ENCODE measurements around the gene VWA8. TPM values are rescaled to one million over a fixed set of nuclear protein-coding genes. Genes with fewer than 3 reads are reported as not detected.
"Not testable (repeated sequence)": the region's sequence is repeated elsewhere in the genome, so short reads cannot be mapped to it uniquely, and the experiment has no call there.

VWA8 gene
- total RNA-seq, 1 donor from 2014 or later: 37.1 TPM

- not testable (repeated sequence) for DNase-seq (ENCODE audit: low spot score)
Measured at GRCh38 chr13:41647699-41648313, 313.1 kb downstream of the VWA8 start.

GRCh38 chr13:41645331-41645730 is 315.6 kb downstream of the VWA8 start:
- no peak for DNase-seq (ENCODE audit: low spot score)

GRCh38 chr13:41644742-41645141 is 316.2 kb downstream of the VWA8 start:
- DNase-seq (ENCODE audit: low spot score): no peak

GRCh38 chr13:41643507-41643906 is 317.4 kb downstream of the VWA8 start:
- no peak for DNase-seq (ENCODE audit: low spot score)

DNA sequence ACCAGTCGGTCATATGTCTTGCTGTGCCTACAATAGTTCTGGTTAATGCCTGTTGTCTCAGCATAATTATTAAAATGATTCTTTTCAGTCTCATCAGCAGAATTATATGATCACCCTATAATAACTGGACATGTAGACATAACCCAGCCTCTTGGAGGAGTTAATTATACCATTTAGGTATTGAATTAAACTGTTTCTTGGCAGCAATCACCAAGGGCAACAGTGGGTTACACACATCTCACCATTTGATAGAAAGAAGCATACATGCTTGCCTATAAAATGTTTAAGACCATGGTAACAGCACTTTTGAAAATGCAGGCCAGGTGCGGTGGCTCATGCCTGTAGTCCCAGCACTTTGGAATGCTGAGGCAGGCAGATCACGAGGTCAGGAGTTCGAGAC is 318.9 kb downstream of the VWA8 start:
- DNase-seq (ENCODE audit: low spot score): no peak

GRCh38 chr13:41641429-41641828 is 319.5 kb downstream of the VWA8 start:
- DNase-seq (ENCODE audit: low spot score): no peak

DNA sequence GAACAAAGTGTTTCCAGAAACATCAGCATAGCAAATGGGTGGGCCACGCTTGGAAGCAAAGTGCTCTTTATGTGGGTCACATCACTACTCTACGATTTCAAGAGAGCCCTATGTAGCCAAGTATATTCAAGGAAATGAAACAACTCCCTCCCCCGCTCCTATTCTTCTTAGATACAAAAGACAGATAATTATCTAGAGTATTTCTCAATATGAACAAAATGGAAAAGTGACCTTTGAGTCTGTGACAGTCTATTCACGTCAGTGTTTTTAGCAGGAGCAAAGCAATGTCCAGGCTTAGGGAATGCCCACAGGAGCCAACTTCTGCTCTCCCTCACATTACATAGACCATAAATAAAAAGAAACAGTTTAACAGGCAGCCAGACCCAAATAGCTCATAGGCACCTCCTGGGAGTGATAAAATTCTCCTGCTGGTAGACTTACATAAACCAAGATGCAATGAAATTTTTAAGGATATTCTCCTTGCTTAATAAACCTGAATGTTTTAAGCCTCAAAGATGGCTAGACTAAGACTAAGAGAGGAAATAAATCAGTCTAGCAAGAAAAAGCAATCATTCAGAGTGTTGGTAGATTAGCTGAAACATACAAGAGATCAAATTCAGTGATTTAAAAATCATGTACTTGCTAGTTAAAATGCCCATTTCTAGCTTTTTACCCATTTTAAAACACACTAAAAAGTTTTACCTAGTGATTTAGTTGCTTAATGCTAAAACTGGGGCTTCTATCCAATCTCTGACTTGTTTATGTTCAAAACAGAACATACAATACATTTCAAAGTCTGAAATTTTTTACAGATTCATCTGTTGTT is 320.7 kb downstream of the VWA8 start:
- no peak for DNase-seq (ENCODE audit: low spot score)

- DNase-seq (ENCODE audit: low spot score): no peak
Measured at GRCh38 chr13:41639237-41639904, 321.5 kb downstream of the VWA8 start.

DNA sequence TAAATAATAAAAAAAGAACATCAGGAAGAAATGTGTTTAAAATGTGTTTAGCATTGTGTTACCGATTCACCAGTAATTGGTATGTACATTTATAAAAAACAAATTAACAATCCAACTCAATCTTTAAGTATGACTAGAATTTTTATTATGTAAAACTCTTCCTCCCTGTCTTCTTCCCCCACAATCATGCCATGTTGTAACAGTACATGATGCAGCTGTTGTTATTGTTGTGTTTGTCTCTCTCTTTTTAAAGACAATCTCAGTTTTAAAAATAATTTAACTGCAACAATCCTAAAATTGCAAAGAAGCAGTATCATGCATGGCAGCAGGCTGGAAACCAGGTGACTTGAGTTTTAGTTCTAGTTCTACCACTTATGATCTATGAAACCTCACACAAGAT is 323.3 kb downstream of the VWA8 start:
- no peak for DNase-seq (ENCODE audit: low spot score)

- not testable (repeated sequence) for DNase-seq (ENCODE audit: low spot score)
Measured at GRCh38 chr13:41637032-41637431, 323.9 kb downstream of the VWA8 start.

DNA sequence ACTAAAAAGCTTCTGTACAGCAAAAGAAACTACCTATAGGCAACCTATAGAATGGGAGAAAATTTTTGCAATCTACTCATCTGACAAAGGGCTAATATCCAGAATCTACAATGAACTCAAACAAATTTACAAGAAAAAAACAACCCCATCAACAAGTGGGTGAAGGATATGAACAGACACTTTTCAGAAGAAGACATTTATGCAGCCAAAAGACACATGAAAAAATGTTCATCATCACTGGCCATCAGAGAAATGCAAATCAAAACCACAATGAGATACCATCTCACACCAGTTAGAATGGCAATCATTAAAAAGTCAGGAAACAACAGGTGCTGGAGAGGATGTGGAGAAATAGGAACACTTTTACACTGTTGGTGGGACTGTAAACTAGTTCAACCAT is 324.3 kb downstream of the VWA8 start:
- DNase-seq (ENCODE audit: low spot score): not testable (repeated sequence)

DNA sequence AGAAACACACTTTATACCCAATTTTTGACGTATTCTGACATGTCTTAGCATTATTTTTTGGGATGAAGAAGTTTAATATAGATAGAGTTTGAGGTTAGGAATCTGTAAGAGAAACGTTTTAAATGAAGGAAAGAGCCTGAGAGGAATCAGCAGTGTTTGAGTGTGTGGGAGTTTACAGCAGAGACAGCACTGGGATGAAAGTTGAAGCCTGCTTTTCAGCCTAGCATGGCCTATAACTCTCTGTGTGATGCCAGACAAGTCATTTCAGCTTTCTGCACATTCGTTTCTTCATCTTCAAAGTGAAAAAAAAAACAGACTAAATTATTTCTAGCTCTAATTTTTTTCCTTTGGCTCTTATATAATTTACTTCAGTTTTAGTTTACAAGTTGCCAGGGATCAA is 326.5 kb downstream of the VWA8 start:
- DNase-seq (ENCODE audit: low spot score): no peak

DNA sequence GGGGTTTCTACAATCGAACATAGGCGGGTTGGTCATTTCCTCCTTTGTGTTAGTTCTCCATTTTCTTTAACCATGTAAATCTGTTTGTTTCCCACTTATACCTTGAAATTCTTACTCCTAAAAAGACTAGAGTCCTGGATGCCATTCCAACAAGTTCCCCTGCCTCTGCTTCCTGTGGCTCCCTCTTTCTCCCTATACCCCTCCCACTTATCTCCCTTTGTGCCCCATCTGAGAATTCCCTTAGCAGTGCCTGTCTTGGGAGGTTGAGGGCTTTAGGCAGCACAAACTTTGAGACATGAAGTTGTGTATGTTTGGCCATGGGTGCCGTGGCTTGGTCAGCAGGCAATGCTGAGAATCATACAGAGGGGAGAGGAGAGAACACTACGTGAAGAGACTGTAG is 327.1 kb downstream of the VWA8 start:
- DNase-seq (ENCODE audit: low spot score): no peak

GRCh38 chr13:41631296-41631965 is 329.5 kb downstream of the VWA8 start:
- DNase-seq (ENCODE audit: low spot score): no peak

DNA sequence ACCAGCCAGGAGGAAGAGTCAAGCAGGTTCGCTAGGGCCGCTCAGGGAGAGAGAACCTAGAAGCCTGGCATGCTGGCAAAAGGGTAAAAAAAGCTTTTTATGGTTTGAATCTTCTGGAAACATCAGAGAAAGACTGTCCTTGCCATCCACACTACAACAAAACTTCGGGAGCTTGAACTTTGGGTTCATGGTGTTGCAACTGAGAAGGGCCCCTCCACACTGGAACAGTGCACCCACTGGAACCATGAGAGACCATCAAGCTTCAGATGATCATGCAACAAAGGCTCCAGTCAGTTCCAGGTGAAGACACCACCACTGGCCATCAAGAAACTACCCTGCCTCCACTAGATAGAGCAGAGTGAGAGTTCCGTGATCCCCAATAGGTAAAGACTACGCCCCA is 333.5 kb downstream of the VWA8 start:
- DNase-seq (ENCODE audit: low spot score): no peak

- no peak for DNase-seq (ENCODE audit: low spot score)
Measured at GRCh38 chr13:41624041-41624440, 336.9 kb downstream of the VWA8 start.

- no peak for DNase-seq (ENCODE audit: low spot score)
Measured at GRCh38 chr13:41622432-41623429, 338.2 kb downstream of the VWA8 start.

DNA sequence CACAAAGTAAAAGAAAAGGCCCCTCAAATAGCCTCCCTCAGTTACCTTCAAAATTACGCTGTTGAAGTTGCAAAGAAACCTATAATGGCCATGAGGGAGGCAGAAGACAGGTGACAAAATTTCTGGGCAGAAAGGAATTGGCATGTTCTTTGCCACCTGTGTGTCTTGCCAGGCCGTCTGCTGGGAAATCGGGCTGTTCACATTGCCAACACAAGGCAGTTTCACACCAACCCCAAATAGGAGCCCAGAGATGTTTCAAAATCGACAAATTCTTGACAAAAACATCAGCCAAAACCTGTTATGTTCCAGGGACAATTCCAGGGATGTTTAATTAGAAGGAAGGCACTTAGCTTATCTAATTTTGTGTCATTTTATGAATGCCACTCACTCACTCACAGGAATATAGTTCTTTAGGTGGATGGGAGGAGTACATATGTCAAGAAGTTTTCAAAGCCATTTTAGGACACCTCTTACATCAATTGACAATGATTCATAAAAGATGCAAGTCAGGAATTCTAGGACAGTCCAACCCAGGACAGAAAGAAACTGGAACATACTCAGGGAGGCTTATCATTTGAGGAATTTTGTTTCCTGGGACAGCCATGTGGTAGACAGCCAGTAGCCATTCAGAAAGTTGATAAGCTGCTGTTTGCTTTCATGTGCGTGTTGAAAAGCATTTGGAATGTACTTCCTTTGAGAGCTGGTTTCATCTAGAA is 339.0 kb downstream of the VWA8 start:
- no peak for DNase-seq (ENCODE audit: low spot score)

- not testable (repeated sequence) for DNase-seq (ENCODE audit: low spot score)
Measured at GRCh38 chr13:41617633-41618032, 343.3 kb downstream of the VWA8 start.

DNA sequence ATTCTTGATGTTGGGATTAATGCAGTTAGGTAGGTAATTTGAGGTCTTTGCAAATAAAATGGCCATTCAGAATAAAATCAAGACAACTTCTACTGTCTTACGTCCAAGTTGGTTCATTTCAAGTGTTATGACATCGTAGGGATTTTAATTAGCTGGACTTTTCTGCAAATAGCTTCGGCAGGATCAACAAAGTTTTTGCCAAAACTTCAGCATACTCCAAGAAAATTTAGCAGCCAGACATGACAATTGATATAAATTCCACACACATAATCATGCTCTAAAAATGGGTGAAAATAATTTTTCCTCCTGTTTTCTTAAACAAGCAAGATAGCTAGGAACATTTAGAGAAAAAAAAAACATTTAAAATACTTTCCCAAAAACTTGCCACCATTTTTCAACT is 344.8 kb downstream of the VWA8 start:
- no peak for DNase-seq (ENCODE audit: low spot score)

- DNase-seq (ENCODE audit: low spot score): no peak
Measured at GRCh38 chr13:41615528-41615855, 345.4 kb downstream of the VWA8 start.

Measured in mucosa of gallbladder (tissue), 1 donor.